BLaER1 (cell line): ENCODE data around the gene FAM3B.
A peak's percentile ranks its signal among the peaks of the same experiment; 100 is the strongest.

ENCODE experiments used
- H3K27ac ChIP-seq: shearing (Covaris generic); formaldehyde crosslinking; 2 replicates; pipeline ENCODE4 v1.8.1; 2022
- H3K27me3 ChIP-seq: shearing (Covaris generic); formaldehyde crosslinking; 2 replicates; pipeline ENCODE4 v1.8.1; 2022
- H3K36me3 ChIP-seq: shearing (Covaris generic); formaldehyde crosslinking; 2 replicates; pipeline ENCODE4 v1.8.1; 2022
- H3K4me1 ChIP-seq: shearing (Covaris generic); formaldehyde crosslinking; 2 replicates; pipeline ENCODE4 v1.8.1; 2022
- H3K4me2 ChIP-seq: shearing (Covaris generic); formaldehyde crosslinking; 2 replicates; pipeline ENCODE4 v1.8.1; 2022
- H3K4me3 ChIP-seq: shearing (Covaris generic); formaldehyde crosslinking; 2 replicates; pipeline ENCODE4 v1.8.1; 2022
- H3K9ac ChIP-seq: shearing (Covaris generic); formaldehyde crosslinking; 2 replicates; pipeline ENCODE4 v1.8.1; 2022
- H3K9me3 ChIP-seq: shearing (Covaris generic); formaldehyde crosslinking; 2 replicates; pipeline ENCODE4 v1.8.1; 2022
- H4K20me1 ChIP-seq: shearing (Covaris generic); formaldehyde crosslinking; 2 replicates; pipeline ENCODE4 v1.8.1; 2022
- Cebpa-rat ChIP-seq: shearing (Covaris generic); IDR thresholded peaks from 2 replicates; pipeline ENCODE4 v1.8.1; 2022

Gene FAM3B, protein sequence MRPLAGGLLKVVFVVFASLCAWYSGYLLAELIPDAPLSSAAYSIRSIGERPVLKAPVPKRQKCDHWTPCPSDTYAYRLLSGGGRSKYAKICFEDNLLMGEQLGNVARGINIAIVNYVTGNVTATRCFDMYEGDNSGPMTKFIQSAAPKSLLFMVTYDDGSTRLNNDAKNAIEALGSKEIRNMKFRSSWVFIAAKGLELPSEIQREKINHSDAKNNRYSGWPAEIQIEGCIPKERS

DNA sequence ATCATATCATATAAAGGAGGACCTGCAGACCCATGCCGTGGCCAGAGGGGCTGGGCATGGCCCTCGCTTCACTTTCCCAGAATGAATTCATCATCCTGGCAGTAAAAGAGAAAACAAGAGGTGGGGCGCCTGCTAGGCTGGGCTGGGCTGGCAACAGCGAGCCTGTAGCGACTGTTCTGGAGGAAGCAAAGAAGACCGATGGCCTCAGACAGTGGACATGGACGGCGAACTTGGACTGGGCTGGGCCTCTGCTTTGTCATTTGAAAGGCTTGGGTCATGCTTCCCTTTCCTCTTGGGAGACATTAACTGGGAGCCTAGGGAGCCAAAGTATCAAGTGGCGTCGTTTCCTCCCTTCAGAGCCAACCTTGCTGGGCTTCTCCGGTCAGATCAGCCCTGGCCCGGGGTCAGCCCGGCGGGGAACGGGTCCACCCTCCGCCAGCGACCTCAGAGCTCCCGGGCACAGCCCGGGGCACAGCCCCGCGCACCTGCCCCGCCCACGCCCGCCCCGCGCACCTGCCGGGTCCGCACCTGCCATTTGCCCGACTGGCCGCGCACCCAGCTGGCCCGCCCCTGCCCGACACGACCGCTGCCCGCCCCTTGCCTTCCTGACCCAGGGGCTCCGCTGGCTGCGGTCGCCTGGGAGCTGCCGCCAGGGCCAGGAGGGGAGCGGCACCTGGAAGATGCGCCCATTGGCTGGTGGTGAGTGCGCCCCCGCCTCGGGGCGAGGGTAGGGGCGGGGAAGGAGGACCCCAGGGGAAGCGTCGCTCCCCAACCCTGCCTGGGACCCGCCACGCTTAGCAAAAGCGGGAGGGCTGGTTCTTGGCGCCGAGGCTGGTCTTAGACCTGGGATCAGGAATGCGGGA lies at the start of gene FAM3B:
Gene FAM3B, plus strand, starts transcription at position 602 of the 863 bp plus-strand sequence. Its CDS starts 79 bp downstream, at position 681.
- peaks cover 9% of the 10 kb centered on the region; the same call in 1 of the 2 replicates for H3K9me3 ChIP-seq
- H4K20me1 ChIP-seq: no peaks in the 10 kb centered on the region
- H3K36me3 ChIP-seq: no peaks in the 10 kb centered on the region
- peaks cover 31% of the 10 kb centered on the region for H3K4me1 ChIP-seq
- peaks cover 32% of the 10 kb centered on the region for H3K27me3 ChIP-seq
- TF ChIP-seq Cebpa-rat: no peak
- peak within 1 kb of the TSS; percentile 43 for H3K4me3 ChIP-seq
- no peak within 1 kb of the TSS for H3K27ac ChIP-seq
- peak within 1 kb of the TSS; percentile 60 for H3K4me2 ChIP-seq
- no peak within 1 kb of the TSS for H3K9ac ChIP-seq

DNA sequence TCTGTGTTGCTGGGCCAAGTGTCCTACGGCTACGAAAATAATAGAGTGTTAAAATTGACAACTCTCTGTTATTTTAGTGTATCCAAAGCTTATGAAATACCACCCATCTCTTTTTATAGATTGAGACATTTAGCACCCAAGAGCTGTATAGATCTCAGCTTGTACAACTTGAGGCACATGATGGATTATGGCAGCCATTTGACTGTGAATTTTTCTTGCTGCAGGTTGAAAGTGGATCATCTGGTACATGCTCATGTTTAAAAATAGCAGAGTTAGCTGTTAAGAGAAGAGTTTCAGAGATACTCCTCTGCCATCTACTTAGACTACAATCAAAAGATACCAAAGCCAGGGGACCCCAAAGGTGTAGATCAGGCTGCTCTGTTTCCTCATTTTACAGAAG lies 49.3 kb upstream of the FAM3B start:
- no peaks in the 10 kb centered on the region for H4K20me1 ChIP-seq
- H3K4me3 ChIP-seq: no peak overlapping the region
- H3K27me3 ChIP-seq: no peaks in the 10 kb centered on the region
- H3K9me3 ChIP-seq: peaks cover 23% of the 10 kb centered on the region
- no peaks in the 10 kb centered on the region for H3K4me1 ChIP-seq
- no peak overlapping the region for H3K4me2 ChIP-seq
- H3K36me3 ChIP-seq: no peaks in the 10 kb centered on the region
- TF ChIP-seq Cebpa-rat: no peak
- H3K27ac ChIP-seq: no peak overlapping the region
- no peak overlapping the region for H3K9ac ChIP-seq

DNA sequence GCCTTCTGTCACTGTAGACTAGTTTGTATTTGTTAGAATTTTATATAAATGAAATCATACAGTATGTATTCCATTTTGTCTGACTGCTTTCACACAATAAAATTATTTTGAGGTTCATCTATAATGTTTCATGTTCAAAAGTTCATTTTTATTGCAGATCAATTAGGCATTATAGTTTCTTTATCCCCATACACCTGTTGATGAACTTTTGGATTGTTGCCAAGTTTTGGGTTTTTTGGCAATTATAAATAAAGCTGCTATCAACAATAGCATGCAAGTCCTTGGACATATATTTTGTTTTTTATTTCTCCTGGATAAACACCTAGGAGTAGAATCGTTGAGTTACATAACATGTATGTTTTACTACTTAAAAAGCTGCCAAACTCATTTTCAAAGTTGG lies 47.1 kb upstream of the FAM3B start:
- H3K27ac ChIP-seq: no peak overlapping the region
- no peaks in the 10 kb centered on the region for H4K20me1 ChIP-seq
- no peaks in the 10 kb centered on the region for H3K27me3 ChIP-seq
- H3K9me3 ChIP-seq: peaks cover 27% of the 10 kb centered on the region
- no peak overlapping the region for H3K4me3 ChIP-seq
- no peak overlapping the region for H3K9ac ChIP-seq
- TF ChIP-seq Cebpa-rat: no peak
- no peak overlapping the region for H3K4me2 ChIP-seq
- H3K36me3 ChIP-seq: no peaks in the 10 kb centered on the region
- H3K4me1 ChIP-seq: no peaks in the 10 kb centered on the region

DNA sequence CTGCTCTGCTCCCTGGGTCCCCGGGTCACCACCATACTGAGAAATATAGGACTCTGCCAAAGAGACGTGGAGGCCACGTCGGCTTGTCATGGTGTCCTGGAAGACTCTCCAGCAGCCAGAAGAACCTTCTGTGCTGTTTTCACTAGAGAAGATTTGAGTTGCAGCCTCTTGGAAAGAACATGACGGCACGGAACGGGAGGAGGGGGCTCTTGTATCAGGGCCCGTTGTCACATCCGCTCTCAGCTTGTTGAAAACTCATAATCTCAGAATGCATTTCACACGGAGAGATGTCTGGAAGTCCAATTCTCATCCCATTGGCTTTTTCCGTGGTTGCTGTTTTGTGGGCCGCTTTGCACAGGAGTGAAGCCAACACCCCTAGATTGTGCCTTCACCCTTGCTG lies 39.4 kb upstream of the FAM3B start:
- H3K9ac ChIP-seq: no peak overlapping the region
- no peaks in the 10 kb centered on the region for H3K36me3 ChIP-seq
- no peak for TF ChIP-seq Cebpa-rat
- no peaks in the 10 kb centered on the region for H3K27me3 ChIP-seq
- no peak overlapping the region for H3K4me3 ChIP-seq
- H3K9me3 ChIP-seq: peaks cover 21% of the 10 kb centered on the region
- no peaks in the 10 kb centered on the region for H3K4me1 ChIP-seq
- H3K4me2 ChIP-seq: no peak overlapping the region
- H3K27ac ChIP-seq: no peak overlapping the region
- no peaks in the 10 kb centered on the region for H4K20me1 ChIP-seq

DNA sequence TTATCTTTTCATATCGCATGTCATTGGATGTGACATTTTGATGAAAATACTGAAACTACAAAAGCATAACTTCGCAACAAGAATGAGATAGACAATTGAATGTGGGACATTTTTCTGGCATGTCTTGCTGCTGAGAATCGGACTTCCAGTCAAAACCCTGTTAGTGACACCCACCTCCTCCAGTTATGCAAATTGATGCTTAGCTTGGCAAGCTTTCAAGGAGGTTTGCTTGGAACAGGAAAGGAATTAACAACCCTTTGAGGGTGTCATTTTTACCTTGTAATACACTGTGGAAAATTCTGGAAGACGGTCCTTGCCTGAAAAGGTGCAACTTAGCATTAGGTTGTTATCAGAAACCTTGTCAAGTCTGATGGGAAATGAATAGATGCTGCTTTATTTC lies 38.8 kb upstream of the FAM3B start:
- H3K36me3 ChIP-seq: no peaks in the 10 kb centered on the region
- TF ChIP-seq Cebpa-rat: no peak

DNA sequence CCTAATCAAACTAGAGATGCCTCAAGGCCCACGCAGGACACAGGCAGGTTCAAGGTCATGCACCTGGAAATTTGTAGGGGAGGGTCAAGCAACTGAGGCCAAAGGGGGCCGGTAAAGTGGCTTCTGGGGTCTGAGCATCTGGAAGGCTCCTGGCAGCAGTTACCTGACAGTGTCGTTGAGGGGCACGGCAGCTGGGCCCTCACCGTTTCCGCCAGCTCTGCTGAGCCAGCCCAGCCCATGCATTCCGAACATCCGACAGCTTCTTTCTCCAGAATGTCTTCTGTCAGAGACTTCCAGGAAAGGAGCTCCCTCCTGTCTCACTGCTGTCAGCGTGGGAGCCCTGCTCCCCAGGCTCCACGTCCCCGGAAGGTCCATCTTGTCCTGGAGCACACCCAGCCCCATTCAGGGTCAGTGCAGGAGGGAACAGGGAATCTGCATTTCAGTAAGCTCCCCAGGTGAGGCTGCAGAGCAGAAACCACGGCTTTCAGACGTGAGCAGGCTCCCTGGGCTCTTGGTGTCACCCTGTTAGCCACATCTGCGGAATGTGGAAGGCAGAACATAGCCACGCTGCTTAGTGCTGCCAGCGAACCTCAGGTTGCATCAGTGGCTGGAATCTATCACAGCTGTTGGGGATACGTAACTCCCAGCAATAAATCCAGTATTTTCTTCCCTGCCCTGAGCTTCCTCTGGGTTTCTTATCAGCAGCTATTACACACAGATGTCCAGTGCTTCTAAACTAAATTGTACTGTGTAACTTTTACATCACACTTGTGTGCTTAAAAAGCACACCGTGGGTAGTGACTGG lies 36.3 kb upstream of the FAM3B start:
- TF ChIP-seq Cebpa-rat: no peak
- H3K9me3 ChIP-seq: 0 out of 2 replicates have a peak, but pooled peaks cover under 1% of the 10 kb centered on the region
- no peaks in the 10 kb centered on the region for H4K20me1 ChIP-seq
- H3K36me3 ChIP-seq: no peaks in the 10 kb centered on the region
- H3K9ac ChIP-seq: no peak overlapping the region
- no peak overlapping the region for H3K4me3 ChIP-seq
- no peaks in the 10 kb centered on the region for H3K27me3 ChIP-seq
- no peak overlapping the region for H3K4me2 ChIP-seq
- H3K4me1 ChIP-seq: no peaks in the 10 kb centered on the region
- H3K27ac ChIP-seq: no peak overlapping the region

More for the DNA sequence above, 38.8 kb upstream of the FAM3B start:
- Histone ChIP-seq H3K27me3 (no peaks in the 10 kb centered on the region), H3K9ac (no peak overlapping the region), H3K27ac (no peak overlapping the region), H3K4me1 (no peaks in the 10 kb centered on the region), H3K4me2 (no peak overlapping the region), H3K4me3 (no peak overlapping the region), H4K20me1 (no peaks in the 10 kb centered on the region), H3K9me3 (peaks cover 16% of the 10 kb centered on the region)

DNA sequence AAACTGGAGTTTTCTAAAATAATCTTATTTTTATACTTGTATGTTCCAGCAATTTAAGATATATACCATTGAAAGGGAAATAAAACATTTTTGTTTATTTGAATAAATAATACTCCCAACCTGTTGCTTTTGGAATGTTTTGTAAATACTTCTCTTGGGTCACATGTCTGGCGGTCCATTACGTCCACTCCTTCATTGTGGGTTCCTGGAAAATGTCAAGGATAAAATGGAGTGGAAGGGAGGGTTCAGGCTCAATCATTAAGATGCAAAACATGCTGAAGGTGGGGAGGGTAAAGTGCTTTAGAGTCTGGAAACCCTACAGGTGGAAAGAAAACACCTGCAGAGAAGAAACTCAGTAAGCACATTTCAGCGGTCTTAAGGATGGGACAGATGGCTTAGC lies 34.2 kb upstream of the FAM3B start:
- no peak for TF ChIP-seq Cebpa-rat
- H3K4me2 ChIP-seq: no peak overlapping the region
- no peaks in the 10 kb centered on the region for H3K9me3 ChIP-seq
- H3K4me3 ChIP-seq: no peak overlapping the region
- H3K4me1 ChIP-seq: no peaks in the 10 kb centered on the region
- no peak overlapping the region for H3K27ac ChIP-seq
- no peak overlapping the region for H3K9ac ChIP-seq
- H3K36me3 ChIP-seq: no peaks in the 10 kb centered on the region
- no peaks in the 10 kb centered on the region for H3K27me3 ChIP-seq
- H4K20me1 ChIP-seq: no peaks in the 10 kb centered on the region

DNA sequence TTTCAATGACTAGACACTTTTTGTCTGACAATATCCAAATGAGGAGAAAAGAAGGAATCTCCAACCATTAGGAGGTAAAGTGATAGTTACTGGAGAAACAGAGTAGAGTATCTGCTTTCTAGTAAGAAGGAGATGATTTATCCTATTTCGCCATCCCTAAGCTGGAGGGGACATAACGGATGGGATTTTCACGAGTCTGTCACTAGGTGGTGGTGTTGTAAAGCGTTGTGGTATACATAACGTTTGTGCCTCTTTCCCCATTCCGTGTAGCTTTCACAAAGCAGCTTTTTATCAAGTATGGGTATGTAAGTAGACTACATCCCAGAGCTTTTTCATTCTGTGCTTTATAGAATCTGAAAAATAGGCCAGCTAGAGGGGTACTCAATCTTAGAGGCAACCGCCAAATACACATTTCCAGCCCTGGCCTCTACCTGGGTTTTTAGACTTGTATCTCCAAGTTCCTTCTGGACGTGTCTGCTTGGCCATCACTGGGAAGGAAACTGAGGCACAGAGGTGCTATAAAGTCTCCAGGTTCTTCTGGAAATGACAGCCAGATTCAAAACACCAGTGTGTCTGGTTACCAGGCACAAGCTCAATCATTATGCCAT lies 33.3 kb upstream of the FAM3B start:
- H4K20me1 ChIP-seq: no peaks in the 10 kb centered on the region
- no peak overlapping the region for H3K4me3 ChIP-seq
- H3K4me2 ChIP-seq: no peak overlapping the region
- no peaks in the 10 kb centered on the region for H3K27me3 ChIP-seq
- no peak overlapping the region for H3K9ac ChIP-seq
- H3K9me3 ChIP-seq: no peaks in the 10 kb centered on the region
- no peak for TF ChIP-seq Cebpa-rat
- no peaks in the 10 kb centered on the region for H3K36me3 ChIP-seq
- no peak overlapping the region for H3K27ac ChIP-seq
- H3K4me1 ChIP-seq: no peaks in the 10 kb centered on the region

DNA sequence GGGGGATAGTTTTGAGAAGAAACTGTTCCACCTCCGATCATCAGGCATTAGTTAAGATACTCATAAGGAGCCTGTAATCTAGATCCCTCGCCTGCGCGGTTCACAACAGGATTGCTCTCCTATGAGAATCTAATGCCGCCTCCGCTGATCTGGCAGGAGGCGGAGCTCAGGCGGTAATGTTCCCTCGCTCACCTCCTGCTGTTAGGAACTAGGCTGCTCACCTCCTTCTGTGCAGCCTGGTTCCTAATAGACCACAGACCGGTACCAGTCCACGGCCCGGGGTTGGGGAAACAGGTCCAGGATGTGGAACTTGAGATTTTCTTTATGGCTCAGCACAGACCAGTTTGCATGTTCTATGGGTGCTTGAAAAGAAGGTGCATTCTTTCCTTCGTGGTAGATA lies 27.2 kb upstream of the FAM3B start:
- no peak for TF ChIP-seq Cebpa-rat
- Histone ChIP-seq H3K9me3 (peaks cover 20% of the 10 kb centered on the region), H3K4me2 (no peak overlapping the region), H3K27ac (no peak overlapping the region), H3K27me3 (no peaks in the 10 kb centered on the region), H3K36me3 (no peaks in the 10 kb centered on the region), H3K4me3 (no peak overlapping the region), H4K20me1 (no peaks in the 10 kb centered on the region), H3K9ac (no peak overlapping the region), H3K4me1 (peaks cover 7% of the 10 kb centered on the region; the same call in 1 of the 2 replicates)
